Measurements from ENCODE around the gene SLC35F2. TPM values are rescaled to one million over a fixed set of nuclear protein-coding genes. Genes with fewer than 3 reads are reported as not detected.

SLC35F2 gene
- total RNA-seq, 1 donor from 2014 or later: 8.0 TPM

Other genes with a start within 250 kb of the SLC35F2 start
- gene SLN, start 146.7 kb downstream of the SLC35F2 start, total RNA-seq: 0.57 TPM
- gene RAB39A, start 69.7 kb upstream of the SLC35F2 start, total RNA-seq: 0.42 TPM
- gene CUL5, start 150.1 kb upstream of the SLC35F2 start, total RNA-seq: 34.3 TPM